HG02840 (cell line): ENCODE results near the gene BRAT1.

Source experiments
- ATAC-seq: cut with Tn5 transposase; IDR thresholded peaks from one replicate; pipeline ENCODE4 v1.9.1; 2021; ENCODE audit warnings: mild to moderate bottlenecking, moderate library complexity, moderate number of reproducible peaks; ENCODE audit not compliant: unreplicated experiment, low FRiP score

The BRAT1 gene

DNA sequence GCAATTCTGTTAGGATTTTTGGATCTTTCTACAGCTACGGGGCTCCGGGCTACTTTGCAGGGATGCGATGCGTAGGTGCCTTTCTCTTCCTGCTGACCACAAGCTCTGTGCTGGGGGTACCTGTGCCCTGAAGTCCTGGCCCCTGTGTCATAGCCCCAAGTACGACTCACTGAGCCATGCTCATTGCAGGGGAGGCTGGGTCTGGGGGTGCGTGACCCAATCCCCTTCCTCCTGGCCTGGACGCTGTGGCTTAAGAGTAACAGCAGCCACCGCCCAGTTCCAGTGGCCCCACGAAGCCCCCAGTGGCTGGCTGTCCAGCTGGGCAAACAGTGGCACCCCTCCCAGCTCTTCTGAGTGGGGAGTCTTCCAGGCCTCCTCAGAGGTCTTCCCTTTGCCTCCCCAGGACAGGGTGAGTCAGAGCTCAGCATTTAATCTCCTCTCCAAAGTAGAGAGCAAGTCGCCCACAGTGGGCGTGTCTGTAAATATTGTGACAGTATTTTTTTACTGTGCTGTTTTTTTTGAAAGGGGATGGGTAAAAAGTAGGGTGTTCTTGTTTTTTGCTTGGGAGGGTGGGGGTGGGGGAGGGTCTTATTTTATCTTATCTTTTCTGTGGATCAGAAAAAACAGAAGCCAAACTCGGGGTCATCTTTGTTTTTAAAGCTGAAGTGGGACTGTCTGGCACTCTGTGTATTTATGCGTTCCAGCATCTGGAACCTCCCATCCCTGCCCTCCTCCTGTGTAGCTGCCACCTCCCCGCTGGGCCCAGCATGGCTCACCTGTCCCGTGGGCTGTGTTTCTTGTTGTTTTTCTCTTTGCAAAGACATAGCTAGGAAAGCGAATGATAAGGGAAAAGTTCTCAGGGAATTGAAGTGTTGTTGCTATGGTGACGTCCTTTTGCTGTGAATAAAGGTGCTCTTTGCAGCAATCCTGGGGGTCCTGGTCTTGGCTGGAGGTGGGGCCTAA lies 27.5 kb downstream of the BRAT1 start:
- no peak for ATAC-seq

GRCh38 chr7:2526659-2527504 lies 28.4 kb downstream of the BRAT1 start:
- ATAC-seq = no peak

DNA sequence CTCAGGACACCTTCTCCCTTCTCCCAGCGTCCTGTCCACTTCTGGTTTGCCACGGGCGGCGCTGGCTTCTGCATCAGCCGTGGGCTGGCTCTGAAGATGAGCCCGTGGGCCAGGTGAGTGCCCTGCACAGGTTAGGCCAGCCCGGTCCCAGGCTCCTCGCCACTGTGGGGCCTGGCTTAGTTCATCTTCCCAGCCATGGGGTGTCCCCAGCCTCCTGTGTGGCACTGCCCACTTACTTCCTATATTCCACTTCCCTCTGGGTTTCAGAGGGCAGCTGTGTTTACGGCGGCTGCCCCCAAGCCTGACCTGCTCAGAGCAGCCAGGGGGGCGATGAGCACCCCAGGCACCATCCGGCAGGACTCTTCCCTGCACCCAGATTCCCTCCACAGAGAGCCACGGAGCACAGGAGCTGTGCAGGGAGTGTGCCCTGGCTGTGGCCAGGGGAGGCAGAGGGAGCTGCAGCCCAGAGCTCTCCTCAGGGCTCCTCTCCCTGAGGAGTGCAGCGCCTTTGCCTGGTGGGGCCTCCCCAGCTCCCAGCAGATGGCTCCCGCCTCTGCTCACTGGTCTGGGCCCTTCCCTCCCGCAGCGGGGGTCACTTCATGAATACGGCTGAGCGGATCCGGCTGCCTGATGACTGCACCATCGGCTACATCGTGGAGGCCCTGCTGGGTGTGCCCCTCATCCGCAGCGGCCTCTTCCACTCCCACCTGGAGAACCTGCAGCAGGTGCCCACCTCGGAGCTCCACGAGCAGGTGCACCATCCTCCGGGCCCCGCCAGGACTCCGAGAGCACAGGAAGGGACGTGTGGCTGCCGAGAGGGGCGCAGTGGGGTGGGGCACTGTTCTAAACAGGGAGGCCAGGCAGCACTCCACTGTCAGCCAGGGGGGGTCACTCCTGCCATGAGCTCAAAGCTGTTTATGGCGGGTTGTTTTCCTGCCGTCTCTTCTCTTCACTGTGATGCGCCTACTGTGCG lies 29.4 kb downstream of the BRAT1 start:
- ATAC-seq = no peak

GRCh38 chr7:2524808-2525657 lies 30.3 kb downstream of the BRAT1 start:
- ATAC-seq = no peak

DNA sequence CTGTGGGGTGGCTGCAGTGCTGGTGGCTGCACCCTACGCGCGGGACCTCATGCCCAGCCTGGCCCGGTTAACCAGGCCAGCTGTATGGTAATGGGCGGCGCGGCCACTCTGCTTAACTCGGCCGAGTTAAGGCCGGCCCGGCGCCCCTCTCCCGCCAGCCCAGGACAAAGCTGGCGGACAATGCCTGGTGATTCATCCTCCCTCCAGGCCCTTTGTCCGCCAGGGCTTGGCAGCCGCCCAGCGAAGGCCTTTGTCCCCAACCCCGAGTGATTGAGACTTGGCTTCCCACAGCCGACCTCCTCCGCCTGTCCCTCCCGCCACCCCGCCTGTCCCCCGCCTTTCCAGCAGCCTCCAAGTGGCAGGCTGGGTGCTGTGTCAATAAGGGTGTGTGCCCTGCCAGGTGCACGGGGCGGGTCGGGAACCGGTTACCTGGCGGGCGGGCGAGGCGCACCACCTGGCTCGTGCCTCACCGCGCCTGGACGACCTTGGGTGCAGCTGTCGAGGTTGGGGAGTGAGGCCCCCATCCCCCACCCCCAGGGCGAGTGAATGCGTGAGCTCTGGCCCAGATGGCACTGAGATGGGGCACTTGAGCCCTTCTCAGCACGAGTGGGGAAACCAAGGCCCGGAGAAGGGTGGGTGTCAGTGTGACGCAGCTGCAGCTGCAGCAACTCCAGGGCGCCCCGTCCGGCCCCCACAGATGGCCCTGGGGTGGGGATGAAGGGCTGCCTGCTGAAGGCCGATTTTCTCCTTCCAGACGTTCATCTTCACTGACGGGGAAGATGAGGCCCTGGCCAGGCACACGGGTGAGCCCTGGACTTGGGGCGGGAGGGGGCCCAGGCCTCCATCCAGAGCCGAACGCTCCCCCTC lies 31.1 kb downstream of the BRAT1 start:
- no peak for ATAC-seq

- ATAC-seq = no peak
These were observed 31.8 kb downstream of the BRAT1 start for GRCh38 chr7:2523461-2523936.

- no peak for ATAC-seq
These were observed 32.4 kb downstream of the BRAT1 start for GRCh38 chr7:2522780-2523433.

GRCh38 chr7:2521952-2522591 lies 33.3 kb downstream of the BRAT1 start:
- no peak for ATAC-seq

DNA sequence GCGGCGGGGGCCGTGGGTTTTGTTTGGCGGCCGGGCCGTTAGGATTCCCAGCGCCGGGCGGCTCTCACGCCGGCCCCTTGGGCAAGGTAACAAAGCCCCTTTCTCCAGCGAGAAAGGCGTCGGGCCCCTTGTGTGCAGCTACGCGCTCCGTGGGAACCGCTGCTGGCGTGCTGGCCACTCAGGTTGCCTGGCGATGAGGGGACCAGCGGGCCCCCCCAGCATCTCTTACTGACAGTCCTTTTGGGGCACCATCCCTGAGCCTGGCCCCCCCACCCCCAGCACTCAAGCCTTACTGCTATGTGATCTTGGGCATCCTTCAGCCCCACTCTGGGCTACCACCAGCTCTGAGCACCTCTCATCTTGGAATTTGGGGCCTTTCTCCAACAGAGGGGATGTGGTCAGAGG lies 34.0 kb downstream of the BRAT1 start:
- ATAC-seq = no peak

- ATAC-seq = no peak
These were observed 34.5 kb downstream of the BRAT1 start for GRCh38 chr7:2520761-2521290.

DNA sequence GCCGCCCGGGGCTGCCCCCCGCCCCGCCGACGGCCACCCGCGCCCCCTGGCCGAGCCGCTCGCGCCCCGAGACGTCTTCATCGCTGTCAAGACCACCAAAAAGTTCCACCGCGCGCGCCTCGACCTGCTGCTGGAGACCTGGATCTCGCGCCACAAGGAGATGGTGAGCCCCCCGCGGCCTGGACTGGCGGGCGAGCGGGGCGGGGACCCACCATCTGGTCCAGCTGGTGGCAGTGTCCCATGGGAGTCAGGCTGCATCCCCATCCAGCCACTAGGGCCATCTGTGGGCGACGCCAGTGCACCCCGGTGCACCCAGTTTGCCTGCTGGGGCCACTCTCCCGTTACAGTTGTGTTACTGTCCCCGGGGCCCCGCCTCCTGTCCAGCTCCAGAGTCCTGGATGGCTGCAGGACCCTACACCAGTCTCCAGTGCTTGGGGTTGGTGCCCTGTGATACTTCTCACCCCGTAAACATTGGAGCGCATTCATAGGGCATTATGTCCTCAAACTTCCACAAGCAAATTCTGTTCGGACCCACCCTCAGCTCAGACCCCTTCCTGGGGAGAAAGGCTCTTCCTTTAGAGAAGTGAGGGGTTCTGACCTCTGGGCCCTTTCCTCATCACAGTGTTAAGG lies 35.1 kb downstream of the BRAT1 start:
- no peak for ATAC-seq

GRCh38 chr7:2519119-2519930 lies 36.0 kb downstream of the BRAT1 start, which contains the start of gene LFNG:
Gene LFNG (plus strand): TSS chr7:2519774. CDS start chr7:2519862, 88 bp downstream.
- peak; percentile 83 for ATAC-seq

GRCh38 chr7:2518737-2519118 lies 36.6 kb downstream of the BRAT1 start:
- ATAC-seq = no peak

DNA sequence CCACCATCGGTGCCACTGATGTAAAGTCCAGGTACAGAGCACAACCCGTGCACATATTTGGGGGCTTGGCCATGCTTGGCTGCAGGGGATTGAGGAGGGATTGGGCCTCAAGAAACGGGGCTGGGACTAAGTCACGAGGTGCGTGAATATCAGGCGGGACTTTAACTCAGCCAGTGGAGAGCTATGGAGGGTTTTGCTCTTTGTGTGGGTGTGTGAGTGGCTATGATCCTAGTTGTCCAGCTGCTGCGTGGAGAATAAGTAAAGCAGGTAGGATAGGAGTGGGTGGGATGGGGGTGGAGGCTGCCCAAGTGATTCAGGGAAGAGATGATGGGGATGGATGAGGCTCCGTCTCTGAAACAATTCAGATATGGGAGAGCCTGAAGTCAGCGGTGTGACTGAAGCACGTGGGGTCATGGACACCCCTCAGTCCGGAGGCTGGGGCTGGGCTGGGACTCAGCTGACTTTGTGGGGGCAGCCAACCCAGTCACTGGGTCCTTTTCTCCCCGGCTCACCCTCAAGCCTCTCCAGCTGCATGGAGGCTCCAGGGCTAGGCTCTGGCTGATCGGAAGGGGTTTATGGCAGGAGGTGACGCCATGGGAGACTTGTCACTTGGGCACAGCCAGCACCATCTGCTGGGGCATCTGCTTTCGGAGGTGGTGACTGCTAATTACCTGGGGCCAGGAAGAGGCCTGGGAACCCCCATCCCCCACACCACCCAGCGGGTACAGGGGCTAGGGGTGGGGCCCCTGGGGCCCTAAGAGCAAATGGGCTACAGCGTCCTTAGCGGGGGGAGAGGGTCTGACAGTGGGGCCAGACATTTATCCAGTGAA lies 37.4 kb downstream of the BRAT1 start:
- no peak for ATAC-seq

- ATAC-seq = no peak
These were observed 38.3 kb downstream of the BRAT1 start for GRCh38 chr7:2517026-2517425.
